ENCODE data around the gene RFC2.

DNA sequence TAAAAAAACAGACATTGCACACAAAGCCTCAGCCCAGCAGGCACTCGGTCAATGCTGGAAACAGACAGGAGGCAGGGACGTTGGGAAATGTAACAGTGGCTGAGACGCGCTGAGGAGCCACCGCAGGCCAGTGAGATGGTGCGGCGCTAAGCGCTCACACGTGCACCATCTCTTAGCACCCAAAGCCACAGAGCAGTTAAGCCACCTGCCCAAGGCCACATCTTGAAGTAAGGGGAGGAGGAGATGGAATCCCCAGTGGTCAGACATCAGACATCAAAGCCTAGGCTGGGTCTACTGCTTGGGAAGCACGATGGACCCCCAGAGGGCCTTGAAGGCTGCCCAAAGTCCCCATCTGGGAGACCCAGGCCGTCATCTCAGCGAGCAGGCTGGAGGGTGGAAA, 28.8 kb downstream of the RFC2 start:
- no peak for TF ChIP-seq POLR2A (IDR thresholded peaks at IDR 0.05)
- TF ChIP-seq, protein P1, sequence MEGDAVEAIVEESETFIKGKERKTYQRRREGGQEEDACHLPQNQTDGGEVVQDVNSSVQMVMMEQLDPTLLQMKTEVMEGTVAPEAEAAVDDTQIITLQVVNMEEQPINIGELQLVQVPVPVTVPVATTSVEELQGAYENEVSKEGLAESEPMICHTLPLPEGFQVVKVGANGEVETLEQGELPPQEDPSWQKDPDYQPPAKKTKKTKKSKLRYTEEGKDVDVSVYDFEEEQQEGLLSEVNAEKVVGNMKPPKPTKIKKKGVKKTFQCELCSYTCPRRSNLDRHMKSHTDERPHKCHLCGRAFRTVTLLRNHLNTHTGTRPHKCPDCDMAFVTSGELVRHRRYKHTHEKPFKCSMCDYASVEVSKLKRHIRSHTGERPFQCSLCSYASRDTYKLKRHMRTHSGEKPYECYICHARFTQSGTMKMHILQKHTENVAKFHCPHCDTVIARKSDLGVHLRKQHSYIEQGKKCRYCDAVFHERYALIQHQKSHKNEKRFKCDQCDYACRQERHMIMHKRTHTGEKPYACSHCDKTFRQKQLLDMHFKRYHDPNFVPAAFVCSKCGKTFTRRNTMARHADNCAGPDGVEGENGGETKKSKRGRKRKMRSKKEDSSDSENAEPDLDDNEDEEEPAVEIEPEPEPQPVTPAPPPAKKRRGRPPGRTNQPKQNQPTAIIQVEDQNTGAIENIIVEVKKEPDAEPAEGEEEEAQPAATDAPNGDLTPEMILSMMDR (IDR thresholded peaks at IDR 0.05), result no peak
